Mesodermal cell (in vitro differentiated cells): ENCODE results near the gene CAPN8.

ENCODE experiments used
- H3K27ac ChIP-seq: 2 replicates; pipeline ENCODE4 v1.7.0; 2013; ENCODE audit warnings: mild to moderate bottlenecking, low read depth, low read length, moderate library complexity; ENCODE audit not compliant: severe bottlenecking
- H3K36me3 ChIP-seq: 2 replicates; pipeline ENCODE4 v1.7.1; 2013; ENCODE audit warnings: mild to moderate bottlenecking, low read length, moderate library complexity; ENCODE audit not compliant: control insufficient read depth, insufficient read depth
- H3K4me1 ChIP-seq: one replicate; pipeline ENCODE4 v1.7.1; 2013; ENCODE audit warnings: mild to moderate bottlenecking, low read length; ENCODE audit not compliant: insufficient read depth, control insufficient read depth, poor library complexity, severe bottlenecking
- H3K4me3 ChIP-seq: 2 replicates; pipeline ENCODE4 v1.7.0; 2013; ENCODE audit warnings: low read length, control low read depth, mild to moderate bottlenecking; ENCODE audit not compliant: insufficient read depth, poor library complexity, severe bottlenecking; ENCODE audit errors: extremely low read depth
- H3K9me3 ChIP-seq: 2 replicates; pipeline ENCODE4 v1.7.1; 2013; ENCODE audit warnings: mild to moderate bottlenecking, low read length, moderate library complexity; ENCODE audit not compliant: control insufficient read depth
- WGBS, 2 experiments: methylation state at CpG; one replicate each; pipeline ENCODE4 v1.1.5; 2013; ENCODE audit warnings: missing lambda C conversion rate in 2 of 2; ENCODE audit not compliant: insufficient coverage in 2 of 2; 5-methylcytosine and 5-hydroxymethylcytosine counted together

Gene CAPN8

DNA sequence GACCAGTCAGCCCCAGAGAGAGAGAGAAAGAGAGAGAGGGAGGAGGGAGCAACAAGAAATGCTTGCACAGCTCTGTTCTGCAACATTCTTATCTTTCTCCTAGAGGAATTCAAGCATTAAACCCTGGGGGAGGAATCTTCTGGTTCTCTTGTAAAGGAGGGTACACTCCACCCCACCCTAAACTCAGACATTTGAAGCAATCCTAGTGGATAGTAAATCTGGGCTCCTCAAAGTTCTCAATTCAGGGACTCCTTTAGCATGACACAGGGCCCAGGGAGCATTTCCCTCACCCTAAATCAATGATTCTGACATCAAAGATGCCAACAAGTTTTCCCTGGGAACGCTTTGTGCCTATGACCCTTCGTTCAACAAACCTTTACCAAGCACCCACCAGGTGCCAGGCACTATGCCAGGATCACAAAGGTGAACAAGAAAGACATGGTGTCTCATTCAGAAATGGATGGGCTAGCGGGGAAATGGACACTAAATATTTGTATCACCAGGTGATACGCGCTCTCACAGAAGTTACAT is 35.0 kb upstream of the CAPN8 start:
- Histone ChIP-seq H3K4me3 (no peak overlapping the region), H3K36me3 (no peaks in the 10 kb centered on the region), H3K27ac (peak overlapping the region; percentile 98), H3K4me1 (peaks cover 41% of the 10 kb centered on the region), H3K9me3 (no peaks in the 10 kb centered on the region)
- 90% methylated on average over 2 of the region's 5 CpGs; no CpG with 5 or more reads in 1 of the 2 experiments for WGBS, 2 experiments

GRCh38 chr1:223695941-223696340 is 30.4 kb upstream of the CAPN8 start:
- H3K36me3 ChIP-seq: no peaks in the 10 kb centered on the region
- no peak overlapping the region for H3K4me3 ChIP-seq
- no peaks in the 10 kb centered on the region for H3K9me3 ChIP-seq
- no peak overlapping the region for H3K27ac ChIP-seq
- H3K4me1 ChIP-seq: peaks cover 15% of the 10 kb centered on the region
- WGBS, 2 experiments: 92 to 93% methylated on average over 5 of the region's 5 CpGs

- no peaks in the 10 kb centered on the region for H3K36me3 ChIP-seq
- H3K4me1 ChIP-seq: peaks cover 6% of the 10 kb centered on the region
- H3K9me3 ChIP-seq: no peaks in the 10 kb centered on the region
- H3K27ac ChIP-seq: no peak overlapping the region
- 84 to 95% methylated on average over 3 to 4 of the region's 8 CpGs for WGBS, 2 experiments
- no peak overlapping the region for H3K4me3 ChIP-seq
Observed at GRCh38 chr1:223695014-223695548, 29.6 kb upstream of the CAPN8 start.

DNA sequence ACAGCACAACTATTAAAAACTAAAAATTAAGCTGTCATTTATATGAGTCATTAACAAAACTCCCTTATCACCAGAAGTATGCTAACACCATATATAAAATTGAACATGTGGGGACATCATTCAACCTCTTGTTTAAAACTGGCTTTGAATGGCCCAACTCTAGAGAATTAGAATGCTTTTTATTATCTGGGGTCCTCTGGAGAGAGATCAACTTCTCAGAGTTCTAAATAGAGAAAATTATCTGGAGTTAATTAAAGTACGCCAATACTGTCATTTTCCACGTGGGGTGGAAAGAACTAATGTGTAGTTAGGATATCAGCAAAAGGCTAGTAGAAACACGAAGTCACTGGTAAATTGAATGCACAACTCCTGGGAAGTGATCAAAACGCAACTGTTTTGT is 25.6 kb upstream of the CAPN8 start:
- H3K27ac ChIP-seq: no peak overlapping the region
- H3K9me3 ChIP-seq: no peaks in the 10 kb centered on the region
- H3K4me1 ChIP-seq: no peaks in the 10 kb centered on the region
- WGBS, 2 experiments: 94 to 97% methylated on average over 3 to 4 of the region's 4 CpGs
- no peaks in the 10 kb centered on the region for H3K36me3 ChIP-seq
- no peak overlapping the region for H3K4me3 ChIP-seq

DNA sequence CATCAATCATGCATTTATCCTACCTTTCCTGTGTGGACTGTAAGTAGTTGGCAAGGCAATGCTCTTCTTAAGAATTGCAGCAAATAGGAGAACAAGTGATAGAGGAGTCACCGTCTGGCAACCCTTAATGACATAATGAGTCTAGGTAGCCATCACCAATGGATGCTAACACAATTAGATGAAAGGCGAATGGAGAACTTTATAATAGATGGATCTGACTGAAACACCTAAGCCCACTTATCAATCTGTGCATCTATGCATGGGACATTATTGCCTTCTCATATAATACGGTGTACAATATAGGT is 18.9 kb upstream of the CAPN8 start:
- no peaks in the 10 kb centered on the region for H3K9me3 ChIP-seq
- no peaks in the 10 kb centered on the region for H3K36me3 ChIP-seq
- no peak overlapping the region for H3K4me3 ChIP-seq
- no peaks in the 10 kb centered on the region for H3K4me1 ChIP-seq
- H3K27ac ChIP-seq: no peak overlapping the region
- WGBS, 2 experiments: 54 to 80% methylated on average over 1 to 2 of the region's 3 CpGs

DNA sequence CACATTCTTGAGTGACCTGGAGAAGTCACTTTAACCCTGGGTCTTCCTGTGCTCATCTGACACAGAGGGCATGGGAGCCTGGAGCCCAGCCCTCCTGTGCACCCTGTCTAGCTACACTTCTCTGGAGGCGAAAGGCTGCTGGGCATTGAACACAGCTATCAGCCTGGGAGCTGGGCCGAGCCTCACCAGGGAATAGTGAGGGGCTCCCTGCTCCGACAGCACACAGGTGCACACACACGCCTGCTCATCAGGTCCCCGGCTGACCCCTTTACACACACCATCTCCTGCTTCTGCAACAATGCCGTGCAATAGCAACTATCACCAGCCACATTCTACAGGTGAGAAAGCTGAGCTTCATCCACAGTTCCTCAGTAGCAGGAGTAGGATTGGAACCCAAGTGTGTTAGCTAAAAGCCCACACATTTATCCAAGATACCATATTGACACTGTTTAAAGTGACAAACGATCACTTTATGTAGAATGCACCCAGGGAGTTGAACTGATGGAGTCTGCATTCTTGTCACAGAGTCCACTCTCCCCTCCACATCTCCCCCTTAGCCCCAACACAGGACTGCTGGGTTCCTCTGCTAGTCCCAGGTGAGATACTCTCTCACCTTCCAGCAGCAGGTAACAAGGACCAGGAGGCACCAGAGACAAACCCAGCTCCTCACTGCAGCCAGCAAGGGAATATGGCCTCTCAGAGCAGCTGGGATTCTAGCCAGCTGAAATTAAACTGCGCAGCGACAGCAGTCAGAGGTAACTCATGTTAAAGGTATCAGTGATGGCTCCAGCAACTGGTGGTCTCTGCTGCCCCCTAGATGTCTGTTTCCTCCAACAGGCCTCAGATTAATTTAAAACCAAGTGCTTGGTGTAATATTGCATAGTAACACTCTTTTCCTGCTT is 18.3 kb upstream of the CAPN8 start:
- 69 to 72% methylated on average over 8 to 9 of the region's 9 CpGs for WGBS, 2 experiments
- Histone ChIP-seq H3K36me3 (no peaks in the 10 kb centered on the region), H3K27ac (no peak overlapping the region), H3K9me3 (no peaks in the 10 kb centered on the region), H3K4me1 (no peaks in the 10 kb centered on the region), H3K4me3 (no peak overlapping the region)

DNA sequence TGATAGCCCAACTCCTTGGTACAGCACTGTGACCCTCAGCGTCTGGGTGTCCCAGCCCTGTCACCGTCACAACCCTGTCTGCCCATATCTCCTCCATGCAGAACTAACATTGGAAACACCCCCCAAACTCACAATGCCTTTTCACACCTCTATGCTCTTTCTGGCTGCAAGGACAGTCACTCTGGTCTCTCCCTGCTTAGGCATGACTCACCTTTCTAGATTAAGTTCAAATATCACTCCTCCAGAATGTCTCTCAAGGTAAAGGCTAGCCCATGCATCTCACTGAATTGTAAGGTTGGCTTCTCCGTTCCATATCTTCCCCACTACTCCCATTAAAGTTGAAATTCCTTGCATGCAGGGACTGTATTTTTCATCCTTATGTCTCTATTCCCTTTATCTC is 17.0 kb upstream of the CAPN8 start:
- H3K36me3 ChIP-seq: no peaks in the 10 kb centered on the region
- H3K9me3 ChIP-seq: no peaks in the 10 kb centered on the region
- H3K27ac ChIP-seq: no peak overlapping the region
- WGBS, 2 experiments: 76 to 96% methylated on average over 3 of the region's 3 CpGs
- H3K4me3 ChIP-seq: no peak overlapping the region
- H3K4me1 ChIP-seq: no peaks in the 10 kb centered on the region

- Histone ChIP-seq H3K27ac (no peak overlapping the region), H3K36me3 (no peaks in the 10 kb centered on the region), H3K9me3 (no peaks in the 10 kb centered on the region), H3K4me3 (no peak overlapping the region), H3K4me1 (no peaks in the 10 kb centered on the region)
- WGBS, 2 experiments: 100% methylated on average over 1 of the region's 2 CpGs; no CpG with 5 or more reads in 1 of the 2 experiments
Observed at GRCh38 chr1:223680188-223680587, 14.7 kb upstream of the CAPN8 start.

DNA sequence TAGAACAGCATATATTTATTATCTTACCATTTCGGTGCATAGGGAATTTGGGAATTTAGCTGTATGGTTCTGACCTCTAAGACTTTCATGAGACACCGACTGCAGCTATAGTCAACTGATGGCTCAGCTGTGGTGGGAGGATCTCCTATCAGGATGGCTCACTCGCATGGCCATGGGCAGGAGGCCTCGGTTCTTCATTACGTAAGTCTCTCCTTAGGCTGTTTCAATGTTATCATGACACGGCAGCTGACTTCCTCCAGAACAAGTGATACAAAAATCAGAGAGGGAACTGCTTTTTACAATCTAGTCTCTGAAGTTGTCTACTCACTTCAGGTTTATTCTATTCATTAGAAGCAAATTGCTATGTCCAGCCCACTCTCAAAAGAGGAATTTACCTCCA is 13.3 kb upstream of the CAPN8 start:
- Histone ChIP-seq H3K27ac (no peak overlapping the region), H3K4me1 (no peaks in the 10 kb centered on the region), H3K4me3 (no peak overlapping the region), H3K9me3 (peaks cover 8% of the 10 kb centered on the region), H3K36me3 (no peaks in the 10 kb centered on the region)
- WGBS, 2 experiments: 90 to 91% methylated on average over 4 to 5 of the region's 6 CpGs

GRCh38 chr1:223674119-223674890 is 8.8 kb upstream of the CAPN8 start:
- H3K9me3 ChIP-seq: peaks cover 17% of the 10 kb centered on the region
- H3K36me3 ChIP-seq: no peaks in the 10 kb centered on the region
- H3K27ac ChIP-seq: no peak overlapping the region
- 71 to 88% methylated on average over 4 of the region's 5 CpGs for WGBS, 2 experiments
- peaks cover 4% of the 10 kb centered on the region for H3K4me1 ChIP-seq
- H3K4me3 ChIP-seq: no peak overlapping the region
